ENCODE measurements around the gene GOLGA5.

DNA sequence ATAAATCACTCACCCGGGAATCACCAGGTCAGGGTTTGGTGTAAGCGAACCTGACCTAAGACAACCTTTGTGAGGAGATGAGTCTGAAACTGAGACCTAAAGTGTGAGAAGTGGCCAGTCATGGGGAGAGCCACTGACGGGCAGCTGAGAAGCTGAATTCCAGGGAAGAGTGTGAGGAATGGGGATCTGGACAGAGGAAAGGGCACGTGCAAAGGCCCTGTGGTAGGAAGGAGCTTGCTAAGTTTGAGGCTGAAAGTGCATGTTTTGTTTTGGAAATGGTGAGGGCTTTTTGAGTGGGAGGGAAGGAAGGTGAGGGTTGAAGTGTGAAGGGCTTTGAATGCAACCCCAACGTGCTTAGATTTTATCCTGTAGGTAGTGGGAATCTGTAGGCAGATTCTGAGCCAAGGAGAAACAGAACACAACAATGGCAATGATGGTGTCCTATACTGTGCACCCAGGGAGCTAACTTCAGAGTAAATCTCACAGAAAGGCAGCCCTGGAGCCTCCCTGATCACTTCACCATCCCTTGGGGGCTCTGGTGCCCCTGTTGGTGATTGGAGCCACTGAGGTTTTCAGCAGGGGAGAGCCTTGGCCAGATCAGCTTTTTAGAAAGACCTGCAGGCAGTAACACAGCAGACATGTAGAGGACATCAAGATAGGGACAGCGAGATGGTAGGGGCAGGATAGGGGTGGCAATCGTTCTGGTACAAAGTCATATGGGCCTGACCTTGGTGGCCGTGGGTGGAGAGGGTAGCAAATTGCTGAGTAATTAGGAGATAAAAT lies 91.4 kb downstream of the GOLGA5 start:
- TF ChIP-seq POLR2AphosphoS5 (IDR thresholded peaks at IDR 0.05; ENCODE audit: insufficient read depth, low read depth, low read length) (no peak), POLR2A (IDR thresholded peaks at IDR 0.05; ENCODE audit: low read depth, low read length) (no peak), JUN (IDR thresholded peaks at IDR 0.05; ENCODE audit: borderline replicate concordance, insufficient read depth, insufficient read length, low read depth) (no peak), EZH2 (IDR thresholded peaks at IDR 0.05; ENCODE audit: borderline replicate concordance, low read depth, low read length, severe bottlenecking) (no peak), MYC (IDR thresholded peaks at IDR 0.05; ENCODE audit: low read depth, low read length) (no peak)
- TF ChIP-seq, protein P1, sequence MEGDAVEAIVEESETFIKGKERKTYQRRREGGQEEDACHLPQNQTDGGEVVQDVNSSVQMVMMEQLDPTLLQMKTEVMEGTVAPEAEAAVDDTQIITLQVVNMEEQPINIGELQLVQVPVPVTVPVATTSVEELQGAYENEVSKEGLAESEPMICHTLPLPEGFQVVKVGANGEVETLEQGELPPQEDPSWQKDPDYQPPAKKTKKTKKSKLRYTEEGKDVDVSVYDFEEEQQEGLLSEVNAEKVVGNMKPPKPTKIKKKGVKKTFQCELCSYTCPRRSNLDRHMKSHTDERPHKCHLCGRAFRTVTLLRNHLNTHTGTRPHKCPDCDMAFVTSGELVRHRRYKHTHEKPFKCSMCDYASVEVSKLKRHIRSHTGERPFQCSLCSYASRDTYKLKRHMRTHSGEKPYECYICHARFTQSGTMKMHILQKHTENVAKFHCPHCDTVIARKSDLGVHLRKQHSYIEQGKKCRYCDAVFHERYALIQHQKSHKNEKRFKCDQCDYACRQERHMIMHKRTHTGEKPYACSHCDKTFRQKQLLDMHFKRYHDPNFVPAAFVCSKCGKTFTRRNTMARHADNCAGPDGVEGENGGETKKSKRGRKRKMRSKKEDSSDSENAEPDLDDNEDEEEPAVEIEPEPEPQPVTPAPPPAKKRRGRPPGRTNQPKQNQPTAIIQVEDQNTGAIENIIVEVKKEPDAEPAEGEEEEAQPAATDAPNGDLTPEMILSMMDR (IDR thresholded peaks at IDR 0.05; ENCODE audit: extremely low read depth in 1 of 2, insufficient read depth in 1 of 2, low read depth in 1 of 2, low read length in 2 of 2) = no peak
- TF ChIP-seq, protein P2, sequence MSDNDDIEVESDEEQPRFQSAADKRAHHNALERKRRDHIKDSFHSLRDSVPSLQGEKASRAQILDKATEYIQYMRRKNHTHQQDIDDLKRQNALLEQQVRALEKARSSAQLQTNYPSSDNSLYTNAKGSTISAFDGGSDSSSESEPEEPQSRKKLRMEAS (IDR thresholded peaks at IDR 0.05; ENCODE audit: insufficient read depth, insufficient read length) = no peak

Measured in endothelial cell of umbilical vein (primary cell).